Measurements from ENCODE around the gene UROS. TPM values are rescaled to one million over a fixed set of nuclear protein-coding genes. Genes with fewer than 3 reads are reported as not detected.

UROS gene
- total and polyA plus RNA-seq, 2 experiments from 2014 or later, result 83.1 to 87.8 TPM

GRCh38 chr10:125840955-125841354, 17.9 kb upstream of the UROS start:
- in situ Hi-C loops (cut with MboI), result no loop called here
- Histone ChIP-seq H3K79me2 (ENCODE audit: insufficient read depth) (no peaks in the 10 kb centered on the region), H3K9me2 (ENCODE audit: insufficient read depth) (no peaks in the 10 kb centered on the region), H3K4me3 (no peak overlapping the region), H3K4me1 (ENCODE audit: insufficient read depth) (no peaks in the 10 kb centered on the region), H3K9me3 (ENCODE audit: low read depth) (no peaks in the 10 kb centered on the region), H4K20me1 (ENCODE audit: insufficient read depth) (no peaks in the 10 kb centered on the region), H3F3A (ENCODE audit: insufficient read depth) (peaks cover 22% of the 10 kb centered on the region), H2AFZ (no peak overlapping the region), H3K36me3 (ENCODE audit: low read depth) (peaks cover 41% of the 10 kb centered on the region), H3K27me3 (replicated peaks; ENCODE audit: insufficient read depth) (no peaks in the 10 kb centered on the region), H3K27ac (no peak overlapping the region), H3K4me2 (ENCODE audit: unreplicated experiment) (no peak overlapping the region), H3K9ac (no peak overlapping the region)
- TF ChIP-seq EZH2 (IDR thresholded peaks at IDR 0.05; ENCODE audit: insufficient read depth, poor library complexity, severe bottlenecking) (no peak), EZH2phosphoT487 (IDR thresholded peaks at IDR 0.05; ENCODE audit: insufficient read depth, low read depth) (no peak)
- 95 to 97% methylated on average over 3 of the region's 3 CpGs for WGBS, 2 experiments (ENCODE audit: low coverage in 1 of 2, low lambda C conversion rate in 2 of 2, missing lambda C conversion rate in 2 of 2)
- DNase-seq, result no peak

GRCh38 chr10:125840406-125840805, 17.3 kb upstream of the UROS start:
- DNase-seq, result no peak
- H2AFZ ChIP-seq, result no peak overlapping the region
- no peaks in the 10 kb centered on the region for H4K20me1 ChIP-seq (ENCODE audit: insufficient read depth)
- H3K79me2 ChIP-seq (ENCODE audit: insufficient read depth), result no peaks in the 10 kb centered on the region
- peaks cover 26% of the 10 kb centered on the region for H3F3A ChIP-seq (ENCODE audit: insufficient read depth)
- H3K4me2 ChIP-seq (ENCODE audit: unreplicated experiment), result no peak overlapping the region
- H3K36me3 ChIP-seq (ENCODE audit: low read depth), result peaks cover 45% of the 10 kb centered on the region
- H3K9ac ChIP-seq, result no peak overlapping the region
- H3K27ac ChIP-seq, result no peak overlapping the region
- 92% methylated on average over 9 of the region's 9 CpGs for WGBS, 2 experiments (ENCODE audit: low coverage in 1 of 2, low lambda C conversion rate in 2 of 2, missing lambda C conversion rate in 2 of 2)
- no peaks in the 10 kb centered on the region for H3K4me1 ChIP-seq (ENCODE audit: insufficient read depth)
- H3K9me2 ChIP-seq (ENCODE audit: insufficient read depth), result no peaks in the 10 kb centered on the region
- H3K9me3 ChIP-seq (ENCODE audit: low read depth), result no peaks in the 10 kb centered on the region
- no peak overlapping the region for H3K4me3 ChIP-seq
- in situ Hi-C loops (cut with MboI), result no loop called here
- no peaks in the 10 kb centered on the region for H3K27me3 ChIP-seq (replicated peaks; ENCODE audit: insufficient read depth)
- no peak for TF ChIP-seq EZH2 (IDR thresholded peaks at IDR 0.05; ENCODE audit: insufficient read depth, poor library complexity, severe bottlenecking)
- TF ChIP-seq EZH2phosphoT487 (IDR thresholded peaks at IDR 0.05; ENCODE audit: insufficient read depth, low read depth), result no peak

- no peak overlapping the region for H3K4me2 ChIP-seq (ENCODE audit: unreplicated experiment)
- no peak overlapping the region for H3K27ac ChIP-seq
- in situ Hi-C loops (cut with MboI), result no loop called here
- WGBS, 2 experiments (ENCODE audit: low coverage in 1 of 2, low lambda C conversion rate in 2 of 2, missing lambda C conversion rate in 2 of 2), result 86 to 88% methylated on average over 9 of the region's 9 CpGs
- H3K4me3 ChIP-seq, result no peak overlapping the region
- no peak for TF ChIP-seq EZH2 (IDR thresholded peaks at IDR 0.05; ENCODE audit: insufficient read depth, poor library complexity, severe bottlenecking)
- no peak for TF ChIP-seq EZH2phosphoT487 (IDR thresholded peaks at IDR 0.05; ENCODE audit: insufficient read depth, low read depth)
- no peaks in the 10 kb centered on the region for H3K9me2 ChIP-seq (ENCODE audit: insufficient read depth)
- H4K20me1 ChIP-seq (ENCODE audit: insufficient read depth), result no peaks in the 10 kb centered on the region
- no peaks in the 10 kb centered on the region for H3K9me3 ChIP-seq (ENCODE audit: low read depth)
- H3K79me2 ChIP-seq (ENCODE audit: insufficient read depth), result no peaks in the 10 kb centered on the region
- H3F3A ChIP-seq (ENCODE audit: insufficient read depth), result peaks cover 26% of the 10 kb centered on the region
- DNase-seq, result no peak
- H3K27me3 ChIP-seq (replicated peaks; ENCODE audit: insufficient read depth), result no peaks in the 10 kb centered on the region
- peaks cover 49% of the 10 kb centered on the region for H3K36me3 ChIP-seq (ENCODE audit: low read depth)
- no peaks in the 10 kb centered on the region for H3K4me1 ChIP-seq (ENCODE audit: insufficient read depth)
- no peak overlapping the region for H3K9ac ChIP-seq
- no peak overlapping the region for H2AFZ ChIP-seq
These were observed 15.9 kb upstream of the UROS start for GRCh38 chr10:125838802-125839575.

GRCh38 chr10:125836746-125837145, 13.7 kb upstream of the UROS start:
- no peaks in the 10 kb centered on the region for H3K9me3 ChIP-seq (ENCODE audit: low read depth)
- H3K36me3 ChIP-seq (ENCODE audit: low read depth), result peaks cover 68% of the 10 kb centered on the region
- H2AFZ ChIP-seq, result no peak overlapping the region
- in situ Hi-C loops (cut with MboI), result no loop called here
- H3K4me1 ChIP-seq (ENCODE audit: insufficient read depth), result no peaks in the 10 kb centered on the region
- peaks cover 26% of the 10 kb centered on the region for H3F3A ChIP-seq (ENCODE audit: insufficient read depth)
- H3K9ac ChIP-seq, result no peak overlapping the region
- H3K27me3 ChIP-seq (replicated peaks; ENCODE audit: insufficient read depth), result no peaks in the 10 kb centered on the region
- H3K79me2 ChIP-seq (ENCODE audit: insufficient read depth), result peaks cover 10% of the 10 kb centered on the region
- no peak overlapping the region for H3K27ac ChIP-seq
- no peaks in the 10 kb centered on the region for H3K9me2 ChIP-seq (ENCODE audit: insufficient read depth)
- H3K4me2 ChIP-seq (ENCODE audit: unreplicated experiment), result no peak overlapping the region
- no peak for DNase-seq
- no peak overlapping the region for H3K4me3 ChIP-seq
- H4K20me1 ChIP-seq (ENCODE audit: insufficient read depth), result no peaks in the 10 kb centered on the region
- TF ChIP-seq EZH2phosphoT487 (IDR thresholded peaks at IDR 0.05; ENCODE audit: insufficient read depth, low read depth) (no peak), EZH2 (IDR thresholded peaks at IDR 0.05; ENCODE audit: insufficient read depth, poor library complexity, severe bottlenecking) (no peak)
- WGBS, 2 experiments (ENCODE audit: low coverage in 1 of 2, low lambda C conversion rate in 2 of 2, missing lambda C conversion rate in 2 of 2), result 93 to 94% methylated on average over 2 of the region's 2 CpGs
